HG03066 (cell line): ENCODE measurements around the gene ZNF581.

Experiments used
- ATAC-seq: cut with Tn5 transposase; IDR thresholded peaks from one replicate; pipeline ENCODE4 v1.9.1; 2021; ENCODE audit warnings: low read depth; ENCODE audit not compliant: unreplicated experiment

Gene ZNF581

DNA sequence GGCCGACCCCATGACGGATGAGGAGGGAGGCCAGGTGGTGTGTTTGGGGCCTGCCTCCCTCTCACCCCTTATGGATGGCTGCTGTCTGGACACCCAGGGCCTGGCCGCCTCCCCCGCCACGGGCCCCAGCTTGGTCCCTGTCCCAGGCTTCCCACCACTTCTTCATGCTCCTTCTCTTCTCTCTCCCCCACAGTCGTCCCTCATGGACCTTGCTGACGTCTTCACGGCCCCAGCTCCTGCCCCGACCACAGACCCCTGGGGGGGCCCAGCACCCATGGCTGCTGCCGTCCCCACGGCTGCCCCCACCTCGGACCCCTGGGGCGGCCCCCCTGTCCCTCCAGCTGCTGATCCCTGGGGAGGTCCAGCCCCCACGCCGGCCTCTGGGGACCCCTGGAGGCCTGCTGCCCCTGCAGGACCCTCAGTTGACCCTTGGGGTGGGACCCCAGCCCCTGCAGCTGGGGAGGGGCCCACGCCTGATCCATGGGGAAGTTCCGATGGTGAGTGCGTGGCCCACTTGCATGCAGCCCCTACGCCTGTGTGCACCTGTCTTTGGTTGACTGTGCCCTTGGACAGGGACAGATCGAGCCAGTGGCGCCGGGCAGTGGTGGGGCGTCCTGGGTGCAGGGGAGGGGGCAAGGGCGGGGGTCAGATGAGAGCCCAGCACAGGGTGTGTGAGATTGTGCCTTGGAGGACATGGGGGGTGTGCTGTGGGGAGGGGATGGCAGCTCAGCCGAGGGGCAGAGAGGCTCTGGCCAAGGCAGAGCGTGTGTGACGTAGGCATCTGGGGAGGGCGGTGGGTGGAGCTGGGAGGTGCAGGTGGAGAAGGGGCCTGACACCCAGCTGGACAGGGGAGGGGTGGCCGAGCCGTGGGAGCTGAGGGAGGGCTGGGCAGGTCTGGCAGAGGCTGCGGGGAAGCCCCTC, 48.4 kb downstream of the ZNF581 start:
- no peak for ATAC-seq

DNA sequence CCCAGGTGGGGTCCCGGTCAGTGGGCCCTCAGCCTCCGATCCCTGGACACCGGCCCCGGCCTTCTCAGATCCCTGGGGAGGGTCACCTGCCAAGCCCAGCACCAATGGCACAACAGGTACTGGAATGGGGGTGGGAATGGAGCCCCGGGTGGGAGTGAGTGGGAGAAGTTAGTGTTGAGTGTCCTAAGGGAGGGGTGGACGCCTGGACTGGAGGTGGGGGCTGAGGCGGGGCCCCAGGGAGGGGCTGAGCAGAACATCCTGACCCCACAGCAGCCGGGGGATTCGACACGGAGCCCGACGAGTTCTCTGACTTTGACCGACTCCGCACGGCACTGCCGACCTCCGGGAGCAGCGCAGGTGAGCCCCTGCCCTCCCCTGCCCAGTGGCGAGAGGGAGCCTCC, 49.2 kb downstream of the ZNF581 start:
- ATAC-seq: no peak

DNA sequence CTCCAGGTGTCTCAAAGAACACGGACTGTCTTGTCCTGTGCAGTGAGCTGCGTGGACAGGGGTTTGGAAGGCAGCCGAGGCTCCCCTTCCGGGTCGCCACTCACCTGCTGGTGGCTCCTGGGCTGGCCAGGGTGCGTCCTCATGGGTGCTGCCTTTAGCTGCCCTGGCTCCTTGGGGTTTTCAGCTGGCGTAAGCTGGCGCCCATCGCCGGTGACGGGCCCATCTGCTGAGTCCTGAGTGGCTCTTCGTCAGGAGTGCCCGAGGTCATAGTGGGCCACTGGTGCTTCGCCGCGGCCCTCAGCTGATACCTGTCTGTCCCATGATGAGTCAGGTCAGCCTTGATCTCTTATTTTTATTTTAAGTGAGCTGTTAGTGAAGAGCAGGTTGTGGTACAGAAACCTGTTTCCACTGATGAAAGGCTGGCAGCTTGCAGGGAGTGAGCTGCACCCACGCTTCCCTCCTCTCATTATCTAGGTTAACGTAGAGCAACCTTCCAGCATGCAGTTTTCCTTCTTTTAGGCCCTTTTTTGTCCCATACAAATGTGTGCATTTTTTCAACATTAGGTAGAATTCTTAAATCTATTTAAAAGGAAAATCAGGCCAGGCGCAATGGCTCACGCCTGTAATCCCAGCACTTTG, 50.0 kb downstream of the ZNF581 start:
- ATAC-seq: no peak

DNA sequence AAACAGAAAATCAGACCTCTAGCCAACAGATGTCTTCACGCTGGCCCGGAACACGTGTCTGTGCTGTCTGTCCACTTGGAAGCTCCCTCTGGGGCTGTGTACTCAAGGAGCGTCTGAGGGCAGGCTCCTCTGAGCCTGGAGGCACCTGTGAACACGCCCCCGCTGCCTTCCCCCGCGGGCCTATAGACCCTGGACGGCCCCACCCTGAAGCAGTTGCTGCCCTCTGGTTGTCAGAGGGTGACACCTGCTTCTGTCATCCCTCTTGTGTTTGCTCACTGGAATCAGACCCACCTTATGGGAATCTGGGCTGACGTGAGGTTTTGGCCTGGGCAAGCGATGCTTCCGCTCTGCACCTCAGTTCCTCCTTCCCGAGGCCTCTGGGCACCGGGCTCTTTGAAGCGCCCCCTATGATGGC, 50.8 kb downstream of the ZNF581 start:
- no peak for ATAC-seq

DNA sequence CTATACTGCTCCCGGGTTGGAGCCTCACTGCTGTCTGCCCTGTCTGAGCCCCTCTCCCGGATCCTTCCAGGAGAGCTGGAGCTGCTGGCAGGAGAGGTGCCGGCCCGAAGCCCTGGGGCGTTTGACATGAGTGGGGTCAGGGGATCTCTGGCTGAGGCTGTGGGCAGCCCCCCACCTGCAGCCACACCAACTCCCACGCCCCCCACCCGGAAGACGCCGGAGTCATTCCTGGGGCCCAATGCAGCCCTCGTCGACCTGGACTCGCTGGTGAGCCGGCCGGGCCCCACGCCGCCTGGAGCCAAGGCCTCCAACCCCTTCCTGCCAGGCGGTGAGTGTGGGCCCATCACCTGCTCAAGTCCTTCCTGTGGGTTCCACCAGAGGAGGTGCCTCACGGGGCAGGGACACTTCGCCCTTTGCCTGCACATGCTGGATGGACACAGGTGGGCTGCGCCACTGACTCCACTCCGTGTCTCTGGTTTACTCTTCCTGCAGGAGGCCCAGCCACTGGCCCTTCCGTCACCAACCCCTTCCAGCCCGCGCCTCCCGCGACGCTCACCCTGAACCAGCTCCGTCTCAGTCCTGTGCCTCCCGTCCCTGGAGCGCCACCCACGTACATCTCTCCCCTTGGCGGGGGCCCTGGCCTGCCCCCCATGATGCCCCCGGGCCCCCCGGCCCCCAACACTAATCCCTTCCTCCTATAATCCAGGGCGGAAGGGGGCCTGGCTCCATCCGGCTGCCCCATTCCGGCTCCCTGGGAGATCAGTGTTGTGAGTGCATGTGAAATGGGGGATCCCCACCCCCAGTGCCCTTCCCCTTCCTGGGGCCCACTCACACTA, 51.4 kb downstream of the ZNF581 start:
- ATAC-seq: no peak
